ENCODE data around the gene TRAK1.

GRCh38 chr3:42174679-42175385 lies 83.7 kb downstream of the TRAK1 start:
- TF ChIP-seq CTCF (conservative IDR thresholded peaks at IDR 0.05; ENCODE audit: low read depth, low read length) (no peak), POLR2A (IDR thresholded peaks at IDR 0.05; ENCODE audit: low read depth, low read length) (no peak), RAD21 (IDR thresholded peaks at IDR 0.05; ENCODE audit: low read length) (no peak), ELK1 (IDR thresholded peaks at IDR 0.05; ENCODE audit: borderline replicate concordance, low read depth, low read length) (no peak), USF2 (IDR thresholded peaks at IDR 0.05; ENCODE audit: low read depth, low read length) (no peak), FOS (IDR thresholded peaks at IDR 0.05; ENCODE audit: low read depth, low read length) (no peak), RFX5 (IDR thresholded peaks at IDR 0.05; ENCODE audit: low read depth, low read length) (no peak), SMC3 (IDR thresholded peaks at IDR 0.05; ENCODE audit: low read depth, low read length) (no peak), NFE2L2 (IDR thresholded peaks at IDR 0.05; ENCODE audit: low read depth, low read length) (no peak), RCOR1 (IDR thresholded peaks at IDR 0.05; ENCODE audit: insufficient replicate concordance, low read length) (no peak), MXI1 (IDR thresholded peaks at IDR 0.05; ENCODE audit: borderline replicate concordance, low read depth, low read length) (no peak), CHD1 (IDR thresholded peaks at IDR 0.05; ENCODE audit: low read depth, low read length) (no peak)
